Measurements from ENCODE around the gene FGD2. TPM values are rescaled to one million over a fixed set of nuclear protein-coding genes. Genes with fewer than 3 reads are reported as not detected.

FGD2 gene
- total and polyA plus RNA-seq, 2 donors: 8.5 to 22.1 TPM

GRCh38 chr6:37050045-37050853, 44.8 kb downstream of the FGD2 start:
- Histone ChIP-seq H3K36me3 (ENCODE audit: control insufficient read depth in 2 of 2, insufficient read depth in 2 of 2, low read length in 1 of 2) (no peaks in the 10 kb centered on the region), H3K9me3 (ENCODE audit: control insufficient read depth in 2 of 2, insufficient read depth in 1 of 2, low read length in 1 of 2) (peaks cover 0 to 9% of the 10 kb centered on the region in 2 donors), H3K4me1 (ENCODE audit: control insufficient read depth in 2 of 2, insufficient read depth in 2 of 2, low read length in 2 of 2) (peaks cover 22 to 62% of the 10 kb centered on the region in 2 donors), H3K27ac (ENCODE audit: low read depth in 1 of 2, low read length in 1 of 2) (peak overlapping the region; percentile 70 to 84), H3K4me3 (ENCODE audit: low read length in 2 of 2) (no peak overlapping the region), H3K27me3 (ENCODE audit: control insufficient read depth in 2 of 2, insufficient read depth in 1 of 2, low read length in 1 of 2) (no peaks in the 10 kb centered on the region)
- 32% methylated on average over 24 of the region's 24 CpGs for WGBS
- DNase-seq (ENCODE audit: low read depth in 6 of 9, low spot score in 9 of 9): peak in 3 of 9 donors; percentile 35 to 75 (median 50)

GRCh38 chr6:37050854-37051137, 45.3 kb downstream of the FGD2 start:
- Histone ChIP-seq H3K4me1 (ENCODE audit: control insufficient read depth in 2 of 2, insufficient read depth in 2 of 2, low read length in 2 of 2) (peaks cover 22 to 62% of the 10 kb centered on the region in 2 donors), H3K9me3 (ENCODE audit: control insufficient read depth in 2 of 2, insufficient read depth in 1 of 2, low read length in 1 of 2) (peaks cover 0 to 9% of the 10 kb centered on the region in 2 donors), H3K27me3 (ENCODE audit: control insufficient read depth in 2 of 2, insufficient read depth in 1 of 2, low read length in 1 of 2) (no peaks in the 10 kb centered on the region), H3K27ac (ENCODE audit: low read depth in 1 of 2, low read length in 1 of 2) (no peak overlapping the region), H3K4me3 (ENCODE audit: low read length in 2 of 2) (no peak overlapping the region), H3K36me3 (ENCODE audit: control insufficient read depth in 2 of 2, insufficient read depth in 2 of 2, low read length in 1 of 2) (no peaks in the 10 kb centered on the region)
- WGBS: 93% methylated on average over 4 of the region's 4 CpGs
- no peak for DNase-seq (ENCODE audit: low read depth in 6 of 9, low spot score in 9 of 9)

GRCh38 chr6:37051138-37052026, 45.9 kb downstream of the FGD2 start:
- H3K4me1 ChIP-seq (ENCODE audit: control insufficient read depth in 2 of 2, insufficient read depth in 2 of 2, low read length in 2 of 2): peaks cover 22 to 66% of the 10 kb centered on the region in 2 donors
- H3K27me3 ChIP-seq (ENCODE audit: control insufficient read depth in 2 of 2, insufficient read depth in 1 of 2, low read length in 1 of 2): no peaks in the 10 kb centered on the region
- no peak overlapping the region for H3K4me3 ChIP-seq (ENCODE audit: low read length in 2 of 2)
- peaks cover 0 to 9% of the 10 kb centered on the region in 2 donors for H3K9me3 ChIP-seq (ENCODE audit: control insufficient read depth in 2 of 2, insufficient read depth in 1 of 2, low read length in 1 of 2)
- DNase-seq (ENCODE audit: low read depth in 6 of 9, low spot score in 9 of 9): peak; percentile 69 to 93 (median 86)
- no peaks in the 10 kb centered on the region for H3K36me3 ChIP-seq (ENCODE audit: control insufficient read depth in 2 of 2, insufficient read depth in 2 of 2, low read length in 1 of 2)
- 27% methylated on average over 25 of the region's 25 CpGs for WGBS
- peak overlapping the region in 1 of 2 donors; percentile 0 for H3K27ac ChIP-seq (ENCODE audit: low read depth in 1 of 2, low read length in 1 of 2)

- peak in 2 of 9 donors; percentile 35 to 58 for DNase-seq (ENCODE audit: low read depth in 6 of 9, low spot score in 9 of 9)
- Histone ChIP-seq H3K27me3 (ENCODE audit: control insufficient read depth in 2 of 2, insufficient read depth in 1 of 2, low read length in 1 of 2) (no peaks in the 10 kb centered on the region), H3K9me3 (ENCODE audit: control insufficient read depth in 2 of 2, insufficient read depth in 1 of 2, low read length in 1 of 2) (peaks cover 0 to 9% of the 10 kb centered on the region in 2 donors), H3K4me3 (ENCODE audit: low read length in 2 of 2) (no peak overlapping the region), H3K27ac (ENCODE audit: low read depth in 1 of 2, low read length in 1 of 2) (peak overlapping the region in 1 of 2 donors; percentile 0), H3K4me1 (ENCODE audit: control insufficient read depth in 2 of 2, insufficient read depth in 2 of 2, low read length in 2 of 2) (peaks cover 22 to 61% of the 10 kb centered on the region in 2 donors), H3K36me3 (ENCODE audit: control insufficient read depth in 2 of 2, insufficient read depth in 2 of 2, low read length in 1 of 2) (no peaks in the 10 kb centered on the region)
- 92% methylated on average over 9 of the region's 9 CpGs for WGBS
These were observed 46.7 kb downstream of the FGD2 start for GRCh38 chr6:37052027-37052628.

GRCh38 chr6:37053683-37054082, 48.2 kb downstream of the FGD2 start:
- Histone ChIP-seq H3K27me3 (ENCODE audit: control insufficient read depth in 2 of 2, insufficient read depth in 1 of 2, low read length in 1 of 2) (no peaks in the 10 kb centered on the region), H3K4me1 (ENCODE audit: control insufficient read depth in 2 of 2, insufficient read depth in 2 of 2, low read length in 2 of 2) (peaks cover 17 to 46% of the 10 kb centered on the region in 2 donors), H3K27ac (ENCODE audit: low read depth in 1 of 2, low read length in 1 of 2) (no peak overlapping the region), H3K4me3 (ENCODE audit: low read length in 2 of 2) (no peak overlapping the region), H3K9me3 (ENCODE audit: control insufficient read depth in 2 of 2, insufficient read depth in 1 of 2, low read length in 1 of 2) (peaks cover 0 to 9% of the 10 kb centered on the region in 2 donors), H3K36me3 (ENCODE audit: control insufficient read depth in 2 of 2, insufficient read depth in 2 of 2, low read length in 1 of 2) (no peaks in the 10 kb centered on the region)
- no peak for DNase-seq (ENCODE audit: low read depth in 6 of 9, low spot score in 9 of 9)
- 97% methylated on average over 7 of the region's 7 CpGs for WGBS

GRCh38 chr6:37054171-37054570, 48.7 kb downstream of the FGD2 start:
- peaks cover 12 to 41% of the 10 kb centered on the region in 2 donors for H3K4me1 ChIP-seq (ENCODE audit: control insufficient read depth in 2 of 2, insufficient read depth in 2 of 2, low read length in 2 of 2)
- no peak for DNase-seq (ENCODE audit: low read depth in 6 of 9, low spot score in 9 of 9)
- H3K4me3 ChIP-seq (ENCODE audit: low read length in 2 of 2): no peak overlapping the region
- H3K36me3 ChIP-seq (ENCODE audit: control insufficient read depth in 2 of 2, insufficient read depth in 2 of 2, low read length in 1 of 2): no peaks in the 10 kb centered on the region
- 97% methylated on average over 11 of the region's 11 CpGs for WGBS
- H3K9me3 ChIP-seq (ENCODE audit: control insufficient read depth in 2 of 2, insufficient read depth in 1 of 2, low read length in 1 of 2): peaks cover 0 to 9% of the 10 kb centered on the region in 2 donors
- H3K27ac ChIP-seq (ENCODE audit: low read depth in 1 of 2, low read length in 1 of 2): no peak overlapping the region
- no peaks in the 10 kb centered on the region for H3K27me3 ChIP-seq (ENCODE audit: control insufficient read depth in 2 of 2, insufficient read depth in 1 of 2, low read length in 1 of 2)

GRCh38 chr6:37054580-37054979, 49.1 kb downstream of the FGD2 start:
- Histone ChIP-seq H3K27me3 (ENCODE audit: control insufficient read depth in 2 of 2, insufficient read depth in 1 of 2, low read length in 1 of 2) (no peaks in the 10 kb centered on the region), H3K27ac (ENCODE audit: low read depth in 1 of 2, low read length in 1 of 2) (no peak overlapping the region), H3K9me3 (ENCODE audit: control insufficient read depth in 2 of 2, insufficient read depth in 1 of 2, low read length in 1 of 2) (peaks cover 0 to 9% of the 10 kb centered on the region in 2 donors), H3K36me3 (ENCODE audit: control insufficient read depth in 2 of 2, insufficient read depth in 2 of 2, low read length in 1 of 2) (no peaks in the 10 kb centered on the region), H3K4me3 (ENCODE audit: low read length in 2 of 2) (no peak overlapping the region), H3K4me1 (ENCODE audit: control insufficient read depth in 2 of 2, insufficient read depth in 2 of 2, low read length in 2 of 2) (peaks cover 11 to 37% of the 10 kb centered on the region in 2 donors)
- WGBS: 93% methylated on average over 9 of the region's 9 CpGs
- DNase-seq (ENCODE audit: low read depth in 6 of 9, low spot score in 9 of 9): no peak

- 96% methylated on average over 8 of the region's 8 CpGs for WGBS
- H3K4me3 ChIP-seq (ENCODE audit: low read length in 2 of 2): no peak overlapping the region
- no peak overlapping the region for H3K27ac ChIP-seq (ENCODE audit: low read depth in 1 of 2, low read length in 1 of 2)
- peaks cover 0 to 3% of the 10 kb centered on the region in 2 donors for H3K9me3 ChIP-seq (ENCODE audit: control insufficient read depth in 2 of 2, insufficient read depth in 1 of 2, low read length in 1 of 2)
- no peak for DNase-seq (ENCODE audit: low read depth in 6 of 9, low spot score in 9 of 9)
- peaks cover 9 to 31% of the 10 kb centered on the region in 2 donors for H3K4me1 ChIP-seq (ENCODE audit: control insufficient read depth in 2 of 2, insufficient read depth in 2 of 2, low read length in 2 of 2)
- no peaks in the 10 kb centered on the region for H3K36me3 ChIP-seq (ENCODE audit: control insufficient read depth in 2 of 2, insufficient read depth in 2 of 2, low read length in 1 of 2)
- H3K27me3 ChIP-seq (ENCODE audit: control insufficient read depth in 2 of 2, insufficient read depth in 1 of 2, low read length in 1 of 2): no peaks in the 10 kb centered on the region
These were observed 50.6 kb downstream of the FGD2 start for GRCh38 chr6:37056112-37056403.

Measured in thymus (tissue), 11 donors.